ENCODE measurements around the gene FAM180B.
"Not testable (repeated sequence)": the region's sequence is repeated elsewhere in the genome, so short reads cannot be mapped to it uniquely, and the experiment has no call there.

Gene FAM180B

DNA sequence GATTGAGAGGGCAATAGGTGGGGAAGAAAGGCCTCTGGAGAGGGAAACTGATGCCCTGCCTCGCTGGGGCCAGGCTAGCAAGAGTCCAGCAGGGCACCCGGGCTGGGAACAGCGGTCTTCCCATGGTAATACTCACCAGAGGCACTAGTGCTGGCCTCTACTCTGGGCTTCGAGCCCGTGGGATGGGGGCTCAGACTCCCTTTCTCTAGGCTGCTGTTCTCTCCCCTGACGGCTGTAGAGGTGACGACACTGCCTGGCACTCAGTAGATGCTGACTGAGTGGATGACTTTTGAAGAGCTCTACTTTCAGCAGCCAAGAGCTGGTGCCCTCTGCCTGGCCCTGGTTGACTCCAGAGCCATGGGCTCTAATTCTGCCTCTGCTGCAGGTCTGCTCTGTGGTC lies 8.6 kb downstream of the FAM180B start:
- DNase-seq (ENCODE audit: low spot score) = no peak

DNA sequence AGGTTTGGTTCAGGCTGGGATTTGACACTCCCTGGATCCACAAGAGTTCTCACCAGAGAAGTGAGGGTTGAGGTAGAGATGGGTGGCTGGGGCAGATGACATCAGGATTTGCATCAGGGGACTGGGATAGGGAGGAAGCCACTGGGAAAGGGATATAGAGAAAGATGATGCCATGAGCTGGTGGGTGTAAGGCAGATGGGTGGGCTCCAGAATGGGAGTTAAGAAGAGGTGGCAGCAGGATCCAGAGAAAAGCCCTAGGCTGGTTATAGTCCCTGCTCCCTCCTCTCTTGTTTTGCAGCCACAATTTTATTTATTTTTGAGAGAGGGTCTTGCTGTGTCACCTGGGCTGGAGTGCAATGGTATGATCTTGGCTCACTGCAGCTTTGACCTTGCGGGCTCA lies 9.5 kb downstream of the FAM180B start:
- no peak for DNase-seq (ENCODE audit: low spot score)

DNA sequence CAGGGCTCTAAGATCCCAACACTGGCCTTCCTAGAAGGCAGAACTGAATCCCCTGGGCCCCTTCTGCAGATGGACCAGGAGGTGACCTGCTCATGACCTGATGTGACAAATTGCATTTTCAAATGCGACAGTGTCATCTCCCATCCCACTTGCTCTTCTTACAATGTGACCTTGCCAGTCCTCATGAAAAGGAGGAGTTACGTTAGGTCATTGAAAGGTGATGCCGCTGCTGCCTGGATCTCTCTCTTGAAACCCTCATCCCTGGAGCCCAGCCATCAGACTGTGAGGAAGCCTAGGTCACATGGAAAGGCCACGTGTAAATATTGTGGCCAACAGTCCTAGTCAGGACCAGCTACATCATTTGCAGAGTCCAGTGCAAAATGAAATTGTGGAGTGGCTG lies 13.4 kb downstream of the FAM180B start:
- no peak for DNase-seq (ENCODE audit: low spot score)

DNA sequence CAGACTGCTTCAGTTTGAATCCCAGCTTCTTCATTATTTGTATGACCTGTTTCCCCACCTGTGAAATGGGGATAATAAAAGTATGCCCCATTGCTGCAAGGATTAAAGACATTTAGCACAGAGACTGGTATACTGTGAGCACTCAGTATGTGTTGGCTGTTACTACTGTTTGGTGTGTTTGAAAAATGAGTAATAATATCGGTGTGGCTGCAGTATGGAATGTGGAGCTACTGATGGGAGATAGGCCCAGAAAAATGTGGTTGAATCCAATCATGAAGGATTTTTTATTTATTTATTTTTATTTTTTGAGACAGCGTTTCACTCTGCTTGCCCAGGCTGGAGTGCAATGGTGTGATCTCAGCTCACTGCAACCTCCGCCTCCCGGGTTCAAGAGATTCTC lies 16.8 kb downstream of the FAM180B start:
- DNase-seq (ENCODE audit: low spot score) = no peak

DNA sequence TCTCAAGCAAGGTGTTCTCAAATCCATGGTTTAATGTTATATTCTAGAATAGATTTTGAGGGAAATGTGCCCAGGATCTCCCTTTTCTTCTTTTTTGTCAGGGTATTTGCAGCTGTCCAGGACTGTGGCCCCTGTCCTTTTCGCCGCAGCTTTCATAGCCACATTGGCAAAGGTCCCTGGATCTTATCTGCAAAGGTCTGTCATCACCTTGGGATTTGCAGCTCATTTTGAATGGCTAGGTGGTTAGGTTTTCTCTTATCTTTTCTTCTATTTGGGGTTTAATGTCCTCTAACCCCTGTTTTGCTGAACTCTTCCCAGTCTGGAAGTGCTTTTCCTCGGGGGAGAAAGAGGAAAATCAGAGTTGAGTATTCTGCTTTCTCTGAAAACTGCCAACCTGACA lies 19.4 kb downstream of the FAM180B start:
- no peak for DNase-seq (ENCODE audit: low spot score)

DNA sequence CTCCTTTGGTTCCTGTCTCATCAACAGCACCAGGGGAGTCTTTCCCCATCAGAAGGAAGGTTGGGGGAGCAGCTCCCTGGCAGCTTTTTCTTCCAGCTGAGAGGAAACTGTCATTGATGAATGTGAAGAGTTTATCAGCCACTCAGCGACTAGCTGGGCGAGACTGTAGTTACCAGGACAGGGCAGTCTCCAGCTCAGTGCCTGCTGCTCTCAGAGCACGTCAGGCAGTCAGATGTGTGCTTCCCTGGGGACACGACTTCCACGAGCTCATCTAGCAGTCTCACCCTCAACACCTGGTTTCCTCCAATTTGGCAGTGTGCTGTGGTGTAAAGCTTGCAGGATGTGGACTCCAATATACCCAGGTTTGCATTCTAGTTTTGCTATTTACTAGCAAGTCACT lies 20.3 kb downstream of the FAM180B start:
- no peak for DNase-seq (ENCODE audit: low spot score)

DNA sequence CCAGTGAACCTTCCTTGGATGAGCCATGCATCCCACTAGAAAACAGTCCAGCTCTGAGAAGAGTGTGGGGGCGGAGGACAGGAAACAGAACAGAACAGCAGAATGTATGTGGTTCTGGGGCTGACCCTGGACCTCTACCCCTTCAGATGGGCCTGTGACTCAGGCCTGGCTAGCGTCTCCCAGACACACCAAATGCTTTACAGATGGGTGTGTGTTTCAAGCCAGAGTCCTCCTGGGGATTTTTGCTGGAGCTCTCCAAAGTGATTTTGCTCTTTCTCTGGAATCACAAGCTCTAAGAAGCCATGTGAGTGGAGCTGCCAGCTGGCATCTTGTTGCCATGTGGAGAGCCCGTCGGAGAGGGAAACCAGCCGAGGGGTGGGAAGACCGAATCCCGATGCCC lies 20.9 kb downstream of the FAM180B start:
- DNase-seq (ENCODE audit: low spot score) = no peak

DNA sequence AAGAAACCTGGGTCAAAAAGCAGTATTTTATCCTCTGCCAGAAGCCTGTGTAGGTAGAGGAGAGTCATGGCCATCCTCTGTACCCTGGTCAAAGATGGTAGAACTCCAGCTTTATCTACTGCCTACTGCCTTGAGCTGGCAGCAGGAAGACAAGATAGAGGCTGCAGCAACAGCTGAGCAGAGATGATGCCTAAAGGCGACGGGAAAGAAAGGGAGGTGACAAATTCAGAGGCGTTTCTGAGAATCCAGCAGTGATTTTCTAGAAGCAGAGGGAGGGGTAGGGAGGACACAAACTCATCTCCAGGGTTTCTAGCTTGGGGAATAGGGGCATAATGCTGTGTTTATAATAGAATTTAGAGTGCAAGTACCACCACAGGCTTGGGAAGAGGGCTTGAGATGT lies 23.2 kb downstream of the FAM180B start:
- no peak for DNase-seq (ENCODE audit: low spot score)

DNA sequence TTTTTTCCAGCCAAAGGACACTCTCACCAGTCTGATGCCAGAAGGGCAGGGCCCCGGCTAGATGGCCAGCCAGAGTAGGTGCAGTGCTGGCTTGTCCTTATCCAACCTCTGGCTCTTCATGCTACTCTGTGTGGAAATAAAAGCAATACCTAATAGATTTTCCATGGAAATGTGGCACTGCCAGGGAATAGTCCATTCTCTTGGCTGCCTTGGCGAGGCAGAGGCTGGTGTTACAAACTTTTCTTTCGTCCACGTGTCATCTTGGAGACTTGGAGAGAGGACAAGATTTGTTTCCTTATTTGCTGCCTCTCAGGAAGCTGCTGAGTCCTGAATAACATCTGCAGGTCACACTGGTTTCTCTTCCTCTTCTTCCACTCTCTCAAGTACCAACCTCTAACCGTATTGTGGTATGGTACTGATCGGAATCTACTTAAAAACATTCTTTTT lies 24.9 kb downstream of the FAM180B start:
- DNase-seq (ENCODE audit: low spot score) = peak; percentile 78

DNA sequence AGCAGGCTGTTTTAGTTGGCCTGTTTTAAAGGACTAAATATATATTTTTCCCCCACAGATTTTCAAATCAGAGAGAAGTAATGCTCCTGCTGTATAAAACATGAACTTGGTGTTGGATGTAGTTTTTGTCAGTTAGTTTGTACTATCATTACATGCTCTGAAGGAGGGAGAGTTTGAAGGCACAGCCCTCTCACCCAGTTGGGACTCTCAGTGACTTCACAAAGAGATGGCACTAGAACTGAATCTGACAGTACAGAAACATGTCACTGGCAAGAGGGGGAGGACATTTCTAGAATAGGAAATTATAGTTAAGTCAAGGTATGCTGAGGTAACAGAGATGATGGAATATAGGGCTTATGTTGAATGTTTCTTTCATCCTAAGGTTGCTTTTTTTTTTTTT lies 28.8 kb downstream of the FAM180B start:
- DNase-seq (ENCODE audit: low spot score) = no peak

DNA sequence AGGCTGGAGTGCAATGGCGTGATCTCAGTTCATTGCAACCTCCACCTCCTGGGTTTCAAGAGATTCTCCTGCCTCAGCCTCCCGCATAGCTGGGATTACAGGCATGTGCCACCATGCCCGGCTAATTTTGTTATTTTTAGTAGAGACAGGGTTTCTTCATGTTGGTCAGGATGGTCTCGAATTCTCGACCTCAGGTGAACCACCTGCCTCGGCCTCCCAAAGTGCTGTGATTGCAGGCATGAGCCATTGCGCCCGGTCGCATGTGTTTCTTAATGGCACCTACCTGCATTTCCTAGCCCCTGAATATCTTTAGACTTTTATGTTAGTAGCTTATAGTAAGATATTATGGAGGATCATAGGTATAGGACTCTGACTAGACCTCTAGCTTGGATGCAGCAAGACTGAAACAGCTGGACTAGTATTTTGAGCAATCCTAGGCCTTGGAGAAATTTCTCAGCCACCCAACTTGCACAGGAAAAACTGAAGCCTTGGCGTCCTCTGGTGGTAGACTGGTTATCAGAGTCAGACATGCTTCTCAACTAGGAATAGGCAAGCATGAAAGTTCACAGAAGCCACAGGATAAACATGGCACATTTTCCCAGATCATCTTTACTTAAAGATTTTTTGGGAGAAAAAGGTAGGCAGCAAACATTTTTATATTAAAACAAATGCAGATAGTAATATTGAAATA lies 30.4 kb downstream of the FAM180B start:
- peak; percentile 82 for DNase-seq (ENCODE audit: low spot score)

DNA sequence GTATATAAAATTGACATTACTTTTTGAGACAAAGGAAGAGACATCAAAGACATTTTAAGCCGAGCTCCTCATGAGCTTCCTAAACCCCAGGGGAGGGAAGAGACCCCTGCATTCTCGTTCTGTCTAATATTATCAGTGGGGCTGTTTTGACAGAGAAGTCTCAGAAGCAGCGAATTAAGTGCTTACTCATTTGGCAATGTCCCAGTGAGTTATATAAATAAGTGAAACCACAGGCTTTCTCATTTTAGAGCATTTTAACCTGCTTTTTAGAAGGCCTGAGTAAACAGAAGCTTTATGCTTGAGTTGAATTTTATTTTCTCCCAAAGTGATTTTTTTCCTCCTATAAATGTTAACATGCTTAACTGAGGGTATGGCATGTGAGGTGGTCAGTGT lies 30.9 kb downstream of the FAM180B start:
- DNase-seq (ENCODE audit: low spot score) = no peak

DNA sequence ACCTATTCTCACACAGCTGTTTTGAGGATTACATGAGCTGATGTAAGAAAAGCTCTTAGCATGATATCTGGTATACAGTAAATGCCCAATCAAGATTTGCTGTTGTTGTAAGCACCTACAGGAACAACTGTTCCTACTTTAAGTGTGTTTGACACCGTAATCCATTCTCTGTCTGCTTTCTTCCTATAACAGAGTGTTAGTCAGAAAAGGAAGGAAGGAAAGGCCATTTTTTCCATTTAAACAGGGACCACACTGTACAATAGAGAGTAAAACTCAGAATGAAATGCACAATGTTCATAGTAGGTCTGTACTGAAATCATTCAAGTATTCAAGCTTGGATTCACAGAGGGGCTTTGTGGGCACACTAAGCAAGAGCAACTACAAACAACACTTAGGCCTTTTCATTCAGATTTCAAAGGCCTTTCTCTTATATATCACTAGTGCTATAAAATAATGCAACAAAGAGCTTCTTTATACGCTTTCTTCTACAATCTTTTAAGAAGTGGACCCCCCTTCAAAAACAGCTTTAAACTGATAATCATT lies 34.4 kb downstream of the FAM180B start:
- DNase-seq (ENCODE audit: low spot score) = no peak

DNA sequence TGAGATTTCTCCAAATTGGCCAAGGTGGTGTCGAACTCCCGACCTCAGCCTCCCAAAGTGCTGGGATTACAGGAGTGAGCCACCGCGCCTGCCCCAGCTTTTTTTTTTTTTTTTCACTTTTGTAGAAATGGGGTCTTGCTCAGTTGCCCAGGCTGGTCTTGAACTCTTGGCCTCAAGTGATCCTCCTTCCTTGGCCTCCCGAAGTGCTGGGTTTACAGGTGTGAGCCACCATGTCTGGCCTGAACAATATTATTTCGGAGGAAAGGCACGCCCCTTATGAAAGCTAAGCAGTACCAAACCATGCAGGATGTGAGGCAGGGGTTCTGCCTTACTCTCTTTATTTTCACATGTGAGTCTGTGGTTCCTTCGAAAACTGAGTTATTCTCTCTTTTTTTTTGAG lies 39.8 kb downstream of the FAM180B start:
- no peak for DNase-seq (ENCODE audit: low spot score)

DNA sequence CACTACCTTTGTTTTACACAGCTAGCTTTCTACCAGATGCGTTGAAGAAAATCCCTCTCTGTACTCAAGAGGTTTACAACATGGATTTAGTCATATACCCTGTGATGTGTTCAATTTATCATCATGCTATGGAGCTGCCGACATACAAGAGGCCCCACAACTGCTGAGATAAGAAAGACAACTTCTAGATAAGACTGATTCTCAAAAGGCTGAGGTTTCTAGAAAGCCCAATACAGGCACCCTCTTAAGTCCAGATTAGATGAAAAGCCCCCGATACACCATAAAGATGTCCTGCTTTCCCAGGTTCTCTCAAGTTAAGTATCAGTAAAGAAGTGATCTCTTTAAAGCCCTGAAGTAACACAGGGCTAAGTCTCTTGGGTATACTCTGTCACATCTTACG lies 41.5 kb downstream of the FAM180B start:
- DNase-seq (ENCODE audit: low spot score) = no peak

DNA sequence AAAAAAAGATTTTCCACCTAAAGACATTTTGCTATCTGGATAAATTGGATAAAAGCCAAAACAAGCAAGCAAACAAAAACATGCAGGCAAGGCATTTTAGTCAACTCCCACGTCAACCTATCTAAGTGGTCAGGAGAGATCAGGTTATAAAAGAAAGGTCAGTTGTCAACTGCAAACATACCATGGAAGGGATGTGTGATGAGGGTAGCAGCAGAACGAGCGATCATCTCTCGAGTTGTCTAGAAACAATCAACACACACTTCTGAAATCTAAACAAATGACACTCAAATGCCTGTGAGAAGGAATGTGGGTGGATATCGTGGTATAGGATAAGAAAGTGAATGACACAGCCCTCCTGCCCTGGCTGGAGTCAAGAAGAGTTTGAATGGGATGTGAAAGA lies 45.0 kb downstream of the FAM180B start:
- no peak for DNase-seq (ENCODE audit: low spot score)

DNA sequence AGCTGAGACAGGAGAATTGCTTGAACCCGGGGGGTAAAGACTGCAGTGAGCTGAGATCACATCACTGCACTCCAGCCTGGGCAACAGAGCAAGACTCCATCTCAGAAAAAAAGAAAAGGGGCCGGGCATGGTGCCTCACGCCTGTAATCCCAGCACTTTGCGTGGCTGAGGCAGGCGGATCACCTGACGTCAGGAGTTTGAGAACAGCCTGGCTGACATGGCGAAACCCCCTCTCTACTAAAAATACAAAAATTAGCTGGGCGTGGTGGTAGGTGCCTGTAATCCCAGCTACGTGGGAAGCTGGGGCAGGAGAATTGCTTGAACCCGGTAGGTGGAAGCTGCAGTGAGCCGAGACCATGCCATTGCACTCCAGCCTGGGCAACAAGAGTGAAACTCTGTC lies 49.9 kb downstream of the FAM180B start:
- DNase-seq (ENCODE audit: low spot score) = not testable (repeated sequence)

Measured in Ammon's horn (tissue), 1 donor.